HEK293T (cell line): ENCODE results near the gene AICDA.

Source experiments
- ARNT ChIP-seq: fragments of 450-650 bp; IDR thresholded peaks from 2 replicates; pipeline ENCODE4 v1.6.1; 2017; ENCODE audit warnings: mild to moderate bottlenecking
- FOXM1 ChIP-seq: fragments of 450-650 bp; IDR thresholded peaks from 2 replicates; pipeline ENCODE4 v1.6.1; 2017; ENCODE audit warnings: mild to moderate bottlenecking, borderline replicate concordance
- HDGF ChIP-seq: fragments of 450-650 bp; IDR thresholded peaks from 2 replicates; pipeline ENCODE4 v1.6.1; 2017; ENCODE audit warnings: antibody characterized with exemption, borderline replicate concordance
- LEF1 ChIP-seq: fragments of 450-650 bp; IDR thresholded peaks from 2 replicates; pipeline ENCODE4 v1.6.1; 2017; ENCODE audit warnings: mild to moderate bottlenecking, borderline replicate concordance
- SP1 ChIP-seq: fragments of 450-650 bp; IDR thresholded peaks from 2 replicates; pipeline ENCODE4 v1.6.1; 2017
- SUZ12 ChIP-seq: fragments of 450-650 bp; IDR thresholded peaks from 2 replicates; pipeline ENCODE4 v1.6.1; 2016; ENCODE audit warnings: mild to moderate bottlenecking
- TARDBP ChIP-seq: fragments of 450-650 bp; IDR thresholded peaks from 2 replicates; pipeline ENCODE4 v1.6.1; 2016

GRCh38 chr12:8566525-8566924, 46.1 kb downstream of the AICDA start:
- no peak for TF ChIP-seq SUZ12
- no peak for TF ChIP-seq HDGF
- no peak for TF ChIP-seq TARDBP
- no peak for TF ChIP-seq ARNT
- TF ChIP-seq SP1: no peak
- no peak for TF ChIP-seq LEF1
- TF ChIP-seq FOXM1: no peak
